Ovary (tissue), 9 donors: ENCODE data around the gene CCDC150. TPM values are rescaled to one million over a fixed set of nuclear protein-coding genes. Genes with fewer than 3 reads are reported as not detected.
"Not testable (repeated sequence)": the region's sequence is repeated elsewhere in the genome, so short reads cannot be mapped to it uniquely, and the experiment has no call there.

Source experiments
- DNase-seq, 5 donors: peaks; one replicate each; pipeline ENCODE4 v3.0.0-alpha.2; 2019 to 2020
- H3K27ac ChIP-seq, 2 donors: fragments of 200-600 bp; one replicate each; pipeline versions ENCODE4 v1.5.1 to v1.8.0; 2019 to 2022
- H3K27me3 ChIP-seq: fragments of 200-600 bp; one replicate; pipeline ENCODE4 v1.8.0; 2022
- H3K36me3 ChIP-seq: fragments of 200-600 bp; sonication (generic); one replicate; pipeline ENCODE4 v1.5.1; 2019
- H3K4me1 ChIP-seq: one replicate; pipeline ENCODE4 v1.8.1; 2013; ENCODE audit warnings: mild to moderate bottlenecking, moderate library complexity; ENCODE audit not compliant: insufficient read depth
- H3K4me3 ChIP-seq: fragments of 200-600 bp; sonication (generic); one replicate; pipeline ENCODE4 v1.5.1; 2017
- H3K9me3 ChIP-seq, 2 donors: fragments of 200-600 bp in 1 of 2; sonication (generic) in 1 of 2; one replicate each; pipeline versions ENCODE4 v1.5.1 to v1.8.1; 2013 to 2019; ENCODE audit warnings: mild to moderate bottlenecking in 1 of 2, moderate library complexity in 1 of 2
- CTCF ChIP-seq, 3 donors: fragments of 450-650 bp in 2 of 3; fragments of 200-600 bp in 1 of 3; IDR thresholded peaks; one replicate each; pipeline versions ENCODE4 v1.5.1 to v1.8.0; 2016 to 2022; ENCODE audit warnings: antibody characterized with exemption in 3 of 3, mild to moderate bottlenecking in 1 of 3
- EP300 ChIP-seq: sonication (generic); formaldehyde crosslinking; IDR thresholded peaks from one replicate; pipeline ENCODE4 v1.6.1; 2017; ENCODE audit warnings: antibody characterized with exemption
- POLR2A ChIP-seq: fragments of 450-650 bp; IDR thresholded peaks from one replicate; pipeline ENCODE4 v1.6.1; 2017; ENCODE audit warnings: antibody characterized with exemption, mild to moderate bottlenecking, moderate library complexity
- WGBS, 3 donors: extraction: QIAGEN DNeasy Blood & Tissue Kit in 1 of 3; methylation state at CpG; one replicate each; pipeline versions ENCODE4 v1.1.5 to v1.1.7; 2013 to 2017; 5-methylcytosine and 5-hydroxymethylcytosine counted together
- intact Hi-C, 4 donors: fragments of 100-400 bp; cut with DNase I; formaldehyde crosslinking; loops; one replicate each; pipeline versions ENCODE4 v1.11.0 to v1.15.1; 2022 to 2023
- polyA plus RNA-seq, 2 donors: library from polyadenylated mRNA; stranded (reverse); fragments of 200-250 nt in 1 of 2; fragments of 350-450 nt in 1 of 2; fragmentation: Illumina TruSeq in 1 of 2; extraction: RNeasy Lipid Tissue Mini Kit (QIAGEN cat#74804) in 1 of 2; gene quantifications; one replicate each; pipeline ENCODE4 v1.2.3, GENCODE V29; 2013 to 2014
- total RNA-seq, 7 donors: library from RNA; depleted of rRNA in 2 of 7; stranded (reverse); fragments of >200 nt in 2 of 7; fragmentation: NEBNext Ultra II Directional in 3 of 7; extraction: Animal tissue kit (Norgen Biotek cat#: 25700) in 3 of 7; gene quantifications; one replicate each; pipeline versions ENCODE4 v1.1.0 to v1.2.4, GENCODE V29; 2016 to 2023
- donor health status: DM: no; HTN: no; CAD: no; lungs with moderate emphysema.
- donor health status: DM: no; HTN: no; CAD: no.
- donor health status: Bipolar disorder and iron deficiency.
- donor health status: DM: yes; HTN: yes; CAD: no.
- donor health status: DM: no; HTN: no; CAD: no.
- donor health status: DM: yes; HTN: yes; CAD: no.

The CCDC150 gene
- total and polyA plus RNA-seq, 9 donors = 0.25 to 3.5 (median 1.1) TPM

GRCh38 chr2:196681510-196681909 lies 42.0 kb downstream of the CCDC150 start:
- Histone ChIP-seq H3K36me3 (no peaks in the 10 kb centered on the region), H3K9me3 (no peaks in the 10 kb centered on the region), H3K27me3 (no peaks in the 10 kb centered on the region), H3K27ac (no peak overlapping the region), H3K4me1 (no peaks in the 10 kb centered on the region), H3K4me3 (no peak overlapping the region)
- WGBS, 3 donors = 94 to 100% (median 95%) methylated on average over 2 of the region's 2 CpGs
- TF ChIP-seq POLR2A (no peak), CTCF (IDR thresholded peaks at IDR 0.05) (no peak), EP300 (no peak)
- intact Hi-C loops = no loop called here
- no peak for DNase-seq

DNA sequence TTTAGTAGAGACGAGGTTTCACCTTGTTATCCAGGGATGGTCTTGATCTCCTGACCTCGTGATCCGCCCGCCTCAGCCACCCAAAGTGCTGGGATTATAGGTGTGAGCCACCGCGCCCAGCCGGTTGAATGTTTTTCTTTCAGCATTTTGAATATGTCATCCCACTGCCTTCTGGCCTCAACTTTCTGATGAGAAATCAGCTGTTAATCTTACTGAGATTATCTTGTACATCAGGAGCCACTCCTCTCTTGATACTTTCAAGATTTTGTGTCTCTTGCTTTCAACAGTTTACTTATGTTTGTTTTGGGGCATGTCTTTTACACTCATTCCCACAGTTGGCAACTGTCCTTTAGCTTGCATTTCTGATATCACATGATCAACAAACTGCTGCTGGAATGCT lies 46.3 kb downstream of the CCDC150 start:
- Histone ChIP-seq H3K4me3 (no peak overlapping the region), H3K27me3 (no peaks in the 10 kb centered on the region), H3K36me3 (no peaks in the 10 kb centered on the region), H3K27ac (no peak overlapping the region), H3K4me1 (no peaks in the 10 kb centered on the region), H3K9me3 (no peaks in the 10 kb centered on the region)
- DNase-seq = no peak
- intact Hi-C loops = no loop called here
- no peak for TF ChIP-seq EP300
- TF ChIP-seq POLR2A = no peak
- no peak for TF ChIP-seq CTCF (IDR thresholded peaks at IDR 0.05)
- 93 to 97% (median 95%) methylated on average over 7 of the region's 7 CpGs for WGBS, 3 donors

- DNase-seq, H3K9me3 ChIP-seq, H3K27me3 ChIP-seq, H3K4me3 ChIP-seq, intact Hi-C loops, H3K27ac ChIP-seq, H3K36me3 ChIP-seq, H3K4me1 ChIP-seq: not testable (repeated sequence)
- WGBS, 3 donors = 94 to 99% (median 97%) methylated on average over 2 of the region's 2 CpGs
Observed at GRCh38 chr2:196686737-196687136, 47.2 kb downstream of the CCDC150 start.

GRCh38 chr2:196696423-196697079 lies 57.0 kb downstream of the CCDC150 start:
- Histone ChIP-seq H3K27me3 (no peaks in the 10 kb centered on the region), H3K4me1 (no peaks in the 10 kb centered on the region), H3K36me3 (no peaks in the 10 kb centered on the region), H3K27ac (no peak overlapping the region), H3K9me3 (no peaks in the 10 kb centered on the region), H3K4me3 (no peak overlapping the region)
- intact Hi-C loops = no loop called here
- 91 to 98% (median 98%) methylated on average over 3 of the region's 3 CpGs for WGBS, 3 donors
- no peak for DNase-seq
- no peak for TF ChIP-seq EP300
- no peak for TF ChIP-seq CTCF (IDR thresholded peaks at IDR 0.05)

- Histone ChIP-seq H3K4me3 (no peak overlapping the region), H3K27me3 (no peaks in the 10 kb centered on the region), H3K9me3 (no peaks in the 10 kb centered on the region), H3K36me3 (no peaks in the 10 kb centered on the region), H3K4me1 (no peaks in the 10 kb centered on the region), H3K27ac (no peak overlapping the region)
- intact Hi-C loops = no loop called here
- TF ChIP-seq POLR2A (no peak), EP300 (no peak), CTCF (IDR thresholded peaks at IDR 0.05) (no peak)
- DNase-seq = no peak
Observed at GRCh38 chr2:196697825-196698224, 58.3 kb downstream of the CCDC150 start.
